ENCODE data around the gene RUNX3. TPM values are rescaled to one million over a fixed set of nuclear protein-coding genes. Genes with fewer than 3 reads are reported as not detected.

Gene RUNX3
- total RNA-seq, 1 experiment from 2014 or later = 8.6 TPM

DNA sequence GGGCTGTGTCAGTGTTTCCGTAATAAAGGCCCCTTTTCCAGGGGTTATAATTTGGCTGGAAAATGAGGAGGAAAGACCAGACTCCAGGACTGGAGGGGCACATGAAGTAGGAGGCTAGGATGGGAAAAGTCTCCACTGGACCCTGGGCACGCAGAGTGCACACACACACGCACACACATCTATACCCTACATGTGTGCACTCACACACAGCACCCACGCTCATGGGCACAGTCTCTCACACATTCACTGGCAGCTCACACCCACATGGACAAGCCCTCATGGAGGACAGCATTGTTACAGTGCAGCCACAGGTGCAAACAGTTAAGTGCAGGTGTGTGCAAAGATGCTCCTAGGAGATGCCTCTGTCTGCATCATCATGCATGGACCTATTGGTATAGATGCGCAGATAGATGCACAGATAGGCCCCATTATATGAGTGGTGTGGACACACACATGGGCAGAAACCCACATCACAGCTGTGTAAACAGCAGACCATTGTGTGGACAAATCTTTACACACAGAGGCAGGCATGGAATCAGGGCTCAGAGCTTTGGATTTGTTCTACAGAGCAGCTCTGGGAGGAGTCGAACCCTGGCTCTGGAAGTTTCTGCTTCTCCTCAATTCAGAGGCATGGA lies 9.1 kb upstream of the RUNX3 start:
- Histone ChIP-seq H3K4me1 (ENCODE audit: insufficient read depth, low read length, poor library complexity, severe bottlenecking) (no peaks in the 10 kb centered on the region), H3K27me3 (replicated peaks; ENCODE audit: insufficient read depth, low read depth, low read length, poor library complexity) (no peaks in the 10 kb centered on the region), H3K4me3 (ENCODE audit: low read depth, low read length, poor library complexity, severe bottlenecking) (no peak overlapping the region), H3K9me3 (ENCODE audit: low read depth, low read length, poor library complexity, severe bottlenecking) (no peaks in the 10 kb centered on the region), H3K27ac (ENCODE audit: low read depth, low read length, poor library complexity, severe bottlenecking) (no peak overlapping the region), H3K36me3 (ENCODE audit: insufficient read depth, low read length, poor library complexity, severe bottlenecking) (no peaks in the 10 kb centered on the region)
- DNase-seq (ENCODE audit: low spot score) = no peak
- POLR2A ChIA-PET (ENCODE audit: low non-redundant PET) = interaction anchor here (0.6 kb wide), 1 partner anchor 8 kb away, joined by 3 read pairs; no protein-coding TSS in a partner anchor
- TF ChIP-seq, protein P1, sequence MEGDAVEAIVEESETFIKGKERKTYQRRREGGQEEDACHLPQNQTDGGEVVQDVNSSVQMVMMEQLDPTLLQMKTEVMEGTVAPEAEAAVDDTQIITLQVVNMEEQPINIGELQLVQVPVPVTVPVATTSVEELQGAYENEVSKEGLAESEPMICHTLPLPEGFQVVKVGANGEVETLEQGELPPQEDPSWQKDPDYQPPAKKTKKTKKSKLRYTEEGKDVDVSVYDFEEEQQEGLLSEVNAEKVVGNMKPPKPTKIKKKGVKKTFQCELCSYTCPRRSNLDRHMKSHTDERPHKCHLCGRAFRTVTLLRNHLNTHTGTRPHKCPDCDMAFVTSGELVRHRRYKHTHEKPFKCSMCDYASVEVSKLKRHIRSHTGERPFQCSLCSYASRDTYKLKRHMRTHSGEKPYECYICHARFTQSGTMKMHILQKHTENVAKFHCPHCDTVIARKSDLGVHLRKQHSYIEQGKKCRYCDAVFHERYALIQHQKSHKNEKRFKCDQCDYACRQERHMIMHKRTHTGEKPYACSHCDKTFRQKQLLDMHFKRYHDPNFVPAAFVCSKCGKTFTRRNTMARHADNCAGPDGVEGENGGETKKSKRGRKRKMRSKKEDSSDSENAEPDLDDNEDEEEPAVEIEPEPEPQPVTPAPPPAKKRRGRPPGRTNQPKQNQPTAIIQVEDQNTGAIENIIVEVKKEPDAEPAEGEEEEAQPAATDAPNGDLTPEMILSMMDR (conservative IDR thresholded peaks at IDR 0.05; ENCODE audit: low read depth, low read length) = no peak
- no TSS peak for BruUV-seq (replicated peaks)
- intact Hi-C loops (cut with micrococcal nuclease; ENCODE audit: unreplicated experiment) = no loop called here
- CTCF ChIA-PET = no interaction called here

GRCh38 chr1:24938276-24938675 lies 8.2 kb upstream of the RUNX3 start:
- no peak overlapping the region for H3K4me3 ChIP-seq (ENCODE audit: low read depth, low read length, poor library complexity, severe bottlenecking)
- no peaks in the 10 kb centered on the region for H3K36me3 ChIP-seq (ENCODE audit: insufficient read depth, low read length, poor library complexity, severe bottlenecking)
- H3K27ac ChIP-seq (ENCODE audit: low read depth, low read length, poor library complexity, severe bottlenecking) = no peak overlapping the region
- TF ChIP-seq EZH2 (IDR thresholded peaks at IDR 0.05; ENCODE audit: borderline replicate concordance, low read depth, low read length, poor library complexity, severe bottlenecking) = no peak
- TF ChIP-seq, protein P1 (conservative IDR thresholded peaks at IDR 0.05; ENCODE audit: low read depth, low read length) = no peak
- ChIA-PET CTCF (no interaction called here), POLR2A (ENCODE audit: low non-redundant PET) (no interaction called here)
- BruUV-seq (replicated peaks) = no TSS peak
- H3K9me3 ChIP-seq (ENCODE audit: low read depth, low read length, poor library complexity, severe bottlenecking) = no peaks in the 10 kb centered on the region
- intact Hi-C loops (cut with micrococcal nuclease; ENCODE audit: unreplicated experiment) = no loop called here
- no peak for DNase-seq (ENCODE audit: low spot score)
- no peaks in the 10 kb centered on the region for H3K4me1 ChIP-seq (ENCODE audit: insufficient read depth, low read length, poor library complexity, severe bottlenecking)
- H3K27me3 ChIP-seq (replicated peaks; ENCODE audit: insufficient read depth, low read depth, low read length, poor library complexity) = no peaks in the 10 kb centered on the region

- no TSS peak for BruUV-seq (replicated peaks)
- CTCF ChIA-PET = no interaction called here
- Histone ChIP-seq H3K9me3 (ENCODE audit: low read depth, low read length, poor library complexity, severe bottlenecking) (no peaks in the 10 kb centered on the region), H3K27me3 (replicated peaks; ENCODE audit: insufficient read depth, low read depth, low read length, poor library complexity) (no peaks in the 10 kb centered on the region), H3K36me3 (ENCODE audit: insufficient read depth, low read length, poor library complexity, severe bottlenecking) (no peaks in the 10 kb centered on the region), H3K27ac (ENCODE audit: low read depth, low read length, poor library complexity, severe bottlenecking) (no peak overlapping the region), H3K4me1 (ENCODE audit: insufficient read depth, low read length, poor library complexity, severe bottlenecking) (no peaks in the 10 kb centered on the region), H3K4me3 (ENCODE audit: low read depth, low read length, poor library complexity, severe bottlenecking) (no peak overlapping the region)
- intact Hi-C loops (cut with micrococcal nuclease; ENCODE audit: unreplicated experiment) = no loop called here
- TF ChIP-seq EZH2 (IDR thresholded peaks at IDR 0.05; ENCODE audit: borderline replicate concordance, low read depth, low read length, poor library complexity, severe bottlenecking) = no peak
- TF ChIP-seq, protein P1 (conservative IDR thresholded peaks at IDR 0.05; ENCODE audit: low read depth, low read length) = no peak
- no peak for DNase-seq (ENCODE audit: low spot score)
- POLR2A ChIA-PET (ENCODE audit: low non-redundant PET) = no interaction called here
These were observed 6.6 kb upstream of the RUNX3 start for GRCh38 chr1:24936684-24937083.
